HEK293 (cell line): ENCODE data around the gene TJP3.
"Not testable (repeated sequence)": the region's sequence is repeated elsewhere in the genome, so short reads cannot be mapped to it uniquely, and the experiment has no call there.

Experiments
- CTCF ChIA-PET: fragments of 350-600 bp; formaldehyde crosslinking; extraction: SDS; loops from one replicate; lab custom pipeline; 2021; ENCODE audit warnings: antibody characterized with exemption; lab: Yijun Ruan, JAX
- POLR2A ChIA-PET: fragments of 300-600 bp; formaldehyde crosslinking; extraction: SDS; loops from one replicate; lab custom pipeline; 2020; ENCODE audit warnings: antibody characterized with exemption, inconsistent platforms; lab: Yijun Ruan, JAX
- H3K27ac ChIP-seq: fragments of 200-500 bp; sonication (Bioruptor generic); 2 replicates; pipeline ENCODE4 v1.5.1; 2014; ENCODE audit warnings: low read depth, low read length, control low read depth, inconsistent platforms; ENCODE audit errors: extremely low read depth
- H3K36me3 ChIP-seq, 2 experiments: fragments of 200-500 bp in 1 of 2; sonication (Bioruptor generic) in 1 of 2; 1 replicate in 1 of 2; 2 replicates in 1 of 2; pipeline ENCODE4 v1.5.1; 2014 to 2017; ENCODE audit warnings: inconsistent platforms in 2 of 2, low read length in 2 of 2; ENCODE audit not compliant: control insufficient read depth in 2 of 2, insufficient read depth in 1 of 2
- H3K4me1 ChIP-seq: fragments of 200-500 bp; sonication (Bioruptor generic); 2 replicates; pipeline ENCODE4 v1.5.1; 2014; ENCODE audit warnings: mild to moderate bottlenecking, low read length, inconsistent platforms; ENCODE audit not compliant: control insufficient read depth, insufficient read depth
- H3K4me3 ChIP-seq: 2 replicates; pipeline ENCODE4 v1.5.1; 2011; ENCODE audit warnings: low read depth, mild to moderate bottlenecking, control low read depth, low read length, moderate library complexity
- H3K9me3 ChIP-seq: fragments of 200-500 bp; sonication (Bioruptor generic); 2 replicates; pipeline ENCODE4 v1.5.1; 2014; ENCODE audit warnings: low read depth, low read length, inconsistent platforms; ENCODE audit not compliant: control insufficient read depth, insufficient read depth
- ZBTB44 ChIP-seq: fragments of 450-650 bp; IDR thresholded peaks from 2 replicates; pipeline ENCODE4 v1.5.1; 2018; ENCODE audit warnings: missing biosample characterization, mild to moderate bottlenecking, missing genetic modification characterization
- ZNF121 ChIP-seq: fragments of 450-650 bp; formaldehyde crosslinking; IDR thresholded peaks from 2 replicates; pipeline ENCODE4 v1.5.1; 2016; ENCODE audit warnings: missing biosample characterization, missing genetic modification characterization
- ZNF140 ChIP-seq: fragments of 450-650 bp; formaldehyde crosslinking; IDR thresholded peaks from 2 replicates; pipeline ENCODE4 v1.5.1; 2016; ENCODE audit warnings: missing biosample characterization, missing genetic modification characterization
- ZNF148 ChIP-seq: fragments of 450-650 bp; formaldehyde crosslinking; IDR thresholded peaks from 2 replicates; pipeline ENCODE4 v1.5.0; 2017; ENCODE audit warnings: missing biosample characterization, missing genetic modification characterization, borderline replicate concordance
- ZNF488 ChIP-seq: fragments of 450-650 bp; formaldehyde crosslinking; IDR thresholded peaks from 2 replicates; pipeline ENCODE4 v1.5.1; 2016; ENCODE audit warnings: missing biosample characterization, missing genetic modification characterization
- ZNF692 ChIP-seq: fragments of 450-650 bp; formaldehyde crosslinking; IDR thresholded peaks from 2 replicates; pipeline ENCODE4 v1.5.1; 2016; ENCODE audit warnings: missing biosample characterization, missing genetic modification characterization
- ZNF707 ChIP-seq: fragments of 450-650 bp; formaldehyde crosslinking; IDR thresholded peaks from 2 replicates; pipeline ENCODE4 v1.5.1; 2016; ENCODE audit warnings: missing biosample characterization, missing genetic modification characterization
- ZNF747 ChIP-seq: fragments of 450-650 bp; formaldehyde crosslinking; IDR thresholded peaks from 2 replicates; pipeline ENCODE4 v1.5.1; 2016; ENCODE audit warnings: missing biosample characterization, missing genetic modification characterization

The TJP3 gene

GRCh38 chr19:3753631-3754410, 45.6 kb downstream of the TJP3 start:
- H3K9me3 ChIP-seq: no peaks in the 10 kb centered on the region
- CTCF ChIA-PET: no interaction called here
- no peaks in the 10 kb centered on the region for H3K4me1 ChIP-seq
- H3K4me3 ChIP-seq: no peak overlapping the region
- peaks cover 7 to 30% of the 10 kb centered on the region in 2 experiments; a peak in 2 of 3 replicates for H3K36me3 ChIP-seq
- TF ChIP-seq ZNF148 (tag by site-specific recombination) (no peak), ZNF140 (tag by site-specific recombination) (no peak), ZNF707 (tag by site-specific recombination) (no peak), ZNF488 (tag by site-specific recombination) (no peak), ZNF747 (no peak)
- POLR2A ChIA-PET: interaction anchor here (0.9 to 1.4 kb wide), 2 partner anchors 9 kb away, joined by 3 to 6 read pairs; partner anchors contain the start of gene MRPL54
- H3K27ac ChIP-seq: no peak overlapping the region

GRCh38 chr19:3757705-3758104, 49.5 kb downstream of the TJP3 start:
- CTCF ChIA-PET: interaction anchor here (0.5 kb wide), 1 partner anchor 16 kb away, joined by 4 read pairs; no protein-coding TSS in a partner anchor
- H3K36me3 ChIP-seq: peaks cover 7 to 16% of the 10 kb centered on the region in 2 experiments; a peak in 2 of 3 replicates
- H3K4me3 ChIP-seq, H3K4me1 ChIP-seq, H3K9me3 ChIP-seq, POLR2A ChIA-PET, H3K27ac ChIP-seq: not testable (repeated sequence)

- H3K4me1 ChIP-seq, H3K27ac ChIP-seq, H3K4me3 ChIP-seq, H3K9me3 ChIP-seq, CTCF ChIA-PET, POLR2A ChIA-PET: not testable (repeated sequence)
- TF ChIP-seq ZNF121 (tag by site-specific recombination): peak; percentile 93
- H3K36me3 ChIP-seq: peaks cover 7 to 16% of the 10 kb centered on the region in 2 experiments; a peak in 2 of 3 replicates
Observed at GRCh38 chr19:3758297-3758696, 50.1 kb downstream of the TJP3 start.

GRCh38 chr19:3759482-3760254, 51.5 kb downstream of the TJP3 start:
- TF ChIP-seq ZBTB44 (tag by site-specific recombination): no peak
- TF ChIP-seq ZNF692: 0 out of 2 replicates have a peak, but pooled peaks have one; percentile 45
- TF ChIP-seq, all 188 proteins: peak for 1
- POLR2A ChIA-PET: interaction anchor here (0.7 kb wide), 1 partner anchor 35 kb away, joined by 4 read pairs; no protein-coding TSS in a partner anchor
- no peaks in the 10 kb centered on the region for H3K9me3 ChIP-seq
- no peak overlapping the region for H3K27ac ChIP-seq
- no peaks in the 10 kb centered on the region; the same call in 1 of the 2 replicates for H3K4me1 ChIP-seq
- CTCF ChIA-PET: interaction anchor here (1.2 kb wide), 1 partner anchor 59 kb away, joined by 3 read pairs; no protein-coding TSS in a partner anchor
- H3K4me3 ChIP-seq: no peak overlapping the region
- H3K36me3 ChIP-seq: peaks cover 7 to 16% of the 10 kb centered on the region in 2 experiments; a peak in 2 of 3 replicates
